HL-60/S4 (cell line): ENCODE results near the gene TDRD7.
"Not testable (repeated sequence)": the region's sequence is repeated elsewhere in the genome, so short reads cannot be mapped to it uniquely, and the experiment has no call there.

ENCODE experiments used
- in situ Hi-C: fragments of 300-500 bp; cut with MboI; formaldehyde crosslinking; loops from 2 replicates; pipeline ENCODE4 v1.14.3; 2022; ENCODE audit warnings: low sequenced_read_pairs

TDRD7 gene

DNA sequence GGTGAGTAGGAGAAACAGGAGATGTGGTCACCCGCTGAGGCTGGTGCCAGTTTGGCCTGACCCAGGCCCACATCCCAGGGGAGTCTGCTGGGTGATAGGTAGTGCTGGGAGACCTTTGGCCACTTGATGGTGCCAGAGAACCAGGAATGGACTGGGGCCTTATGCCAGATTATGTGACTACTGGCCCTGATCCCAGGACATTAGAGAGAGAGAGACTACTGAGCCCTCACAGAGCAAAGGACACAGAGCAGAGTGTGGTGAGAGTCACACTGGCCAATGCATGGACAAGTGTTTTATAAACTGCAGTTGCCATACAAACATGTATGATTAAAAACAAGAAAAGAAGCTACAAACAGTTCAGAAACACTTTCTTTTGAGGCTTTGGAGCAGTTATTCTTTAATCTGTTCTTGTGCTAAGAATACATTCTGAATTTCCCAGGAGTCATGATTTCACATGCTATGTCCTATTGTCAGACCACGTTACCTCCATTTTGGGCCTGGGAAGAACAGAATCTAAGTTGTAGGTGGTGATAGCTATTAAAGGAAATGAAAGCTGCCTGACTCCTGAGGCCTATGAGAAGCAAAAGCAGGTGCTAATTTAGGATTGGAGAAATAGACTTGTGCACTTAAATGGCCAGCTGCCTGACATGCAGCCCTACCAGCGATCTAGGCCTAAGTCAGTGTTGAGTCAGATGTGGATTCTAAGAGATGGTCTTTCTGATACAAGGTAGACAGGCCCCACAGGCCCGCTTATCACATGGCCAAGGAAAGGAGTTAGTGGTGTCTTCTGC, 57.0 kb downstream of the TDRD7 start:
- in situ Hi-C loops: no loop called here

DNA sequence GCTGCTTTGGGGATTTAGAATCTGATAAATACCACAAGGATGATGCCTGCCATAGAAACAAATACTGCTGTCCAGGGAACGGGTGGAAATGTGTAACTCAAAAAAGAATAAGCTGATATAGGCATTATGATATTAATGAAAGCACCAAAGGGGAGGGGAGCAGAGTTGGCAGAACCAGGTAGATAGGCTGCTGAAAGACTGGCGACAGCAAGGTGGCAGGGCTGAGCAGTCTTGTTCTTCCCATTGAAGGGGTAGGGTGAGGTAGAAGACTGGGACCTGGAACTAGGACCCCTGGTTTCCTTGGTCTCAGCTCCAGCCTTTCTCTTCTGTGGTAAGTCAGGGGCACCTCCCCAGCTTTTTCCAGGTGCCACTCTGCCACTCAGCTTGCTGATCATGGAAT, 58.2 kb downstream of the TDRD7 start:
- in situ Hi-C loops: no loop called here

- in situ Hi-C loops: no loop called here
These were observed 61.8 kb downstream of the TDRD7 start for GRCh38 chr9:97473717-97474116.

DNA sequence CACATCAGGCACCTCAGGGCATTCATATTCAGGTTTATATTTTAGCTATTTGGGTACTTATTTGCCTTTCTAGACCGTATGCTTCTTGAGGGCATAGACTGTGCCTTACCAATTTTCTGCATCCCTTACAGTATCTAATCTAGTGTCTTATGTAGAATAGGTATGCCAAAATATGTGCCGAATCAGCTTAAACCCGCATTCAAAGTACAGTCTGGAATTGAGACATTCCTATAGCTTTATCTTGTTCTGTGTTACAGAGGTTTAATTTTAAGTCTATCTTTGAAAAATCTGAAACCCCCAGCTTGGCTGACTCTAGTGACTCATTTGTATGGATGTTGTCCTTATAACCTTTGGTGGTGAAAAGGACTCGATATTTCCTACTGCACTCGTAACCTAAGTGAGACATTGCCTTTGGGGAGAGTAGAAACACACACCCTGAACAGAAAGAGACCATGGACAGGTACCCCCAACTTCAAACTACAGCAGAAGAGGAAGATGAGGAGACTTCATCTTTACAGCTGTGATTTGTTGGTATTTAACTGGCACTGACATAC, 62.6 kb downstream of the TDRD7 start:
- in situ Hi-C loops: no loop called here

GRCh38 chr9:97475059-97475458, 63.2 kb downstream of the TDRD7 start:
- in situ Hi-C loops: no loop called here

- in situ Hi-C loops: no loop called here
These were observed 66.5 kb downstream of the TDRD7 start for GRCh38 chr9:97478301-97478981.

DNA sequence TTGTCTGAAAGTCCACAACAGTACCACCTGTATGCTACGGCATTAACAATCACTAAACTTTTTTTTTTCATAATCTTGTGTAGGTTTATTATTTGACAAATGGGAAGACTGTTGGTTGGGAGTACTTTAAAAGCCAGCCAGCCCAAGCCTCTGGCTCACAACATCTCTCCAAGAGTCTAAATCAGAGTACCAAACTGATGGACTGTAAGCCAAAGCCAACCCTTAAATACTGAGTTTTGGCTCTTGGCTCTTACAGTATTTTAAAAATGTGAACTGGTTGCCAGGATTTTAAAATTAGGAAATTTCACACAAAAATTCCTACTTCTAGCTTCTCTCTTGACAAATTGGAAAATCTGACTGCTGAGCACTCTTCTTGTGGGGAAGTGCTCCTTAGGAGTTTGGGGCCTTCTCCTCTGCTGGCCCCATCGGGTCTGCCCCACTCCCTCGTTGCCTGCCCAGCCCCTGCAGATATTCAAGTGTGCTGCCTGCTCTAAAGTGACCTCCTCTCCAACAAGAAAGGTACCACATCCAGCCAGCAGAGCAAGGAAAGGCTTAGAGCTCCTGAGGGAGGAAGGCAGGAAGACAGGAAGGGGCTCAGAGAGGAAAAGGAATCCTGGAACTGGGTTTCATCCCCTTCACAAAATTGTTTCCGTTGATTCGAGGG, 67.7 kb downstream of the TDRD7 start:
- in situ Hi-C loops: no loop called here

DNA sequence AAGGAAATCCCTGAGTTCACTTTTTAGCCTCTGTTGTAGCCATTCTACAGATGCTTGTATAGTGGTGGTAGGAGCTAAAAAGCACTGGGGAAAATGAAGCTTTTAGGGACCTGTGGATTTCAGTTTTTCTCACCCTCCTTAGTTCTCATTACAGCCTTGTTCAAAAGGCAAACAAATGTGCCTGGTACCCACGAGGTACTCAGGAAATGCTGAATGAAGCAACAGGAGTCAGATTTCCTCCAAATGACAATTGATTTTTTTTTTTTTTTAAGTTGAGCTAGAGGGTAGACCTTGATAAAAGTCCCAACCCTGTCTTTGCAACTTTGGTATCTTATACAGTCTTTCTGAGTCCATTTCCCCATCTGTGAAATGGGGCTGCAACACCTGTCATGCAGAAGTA, 68.3 kb downstream of the TDRD7 start:
- in situ Hi-C loops: no loop called here

DNA sequence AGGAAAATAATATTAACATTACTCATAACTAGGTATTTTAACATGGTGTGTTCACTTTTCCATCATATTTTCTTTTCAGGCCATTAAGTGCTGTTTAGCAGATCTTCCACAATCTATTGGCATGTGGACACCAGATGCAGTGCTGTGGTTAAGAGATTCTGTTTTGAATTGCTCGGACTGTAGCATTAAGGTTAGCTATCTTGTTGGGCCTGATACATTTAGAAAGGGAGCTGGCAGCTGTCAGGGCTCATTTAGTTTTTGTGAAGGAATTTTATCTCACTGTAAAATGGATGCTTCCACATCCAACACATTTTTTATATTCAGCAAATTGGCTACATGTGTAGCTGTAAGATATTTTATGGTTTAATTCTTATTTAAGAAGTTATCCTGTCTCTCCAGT, 68.9 kb downstream of the TDRD7 start:
- in situ Hi-C loops: no loop called here

GRCh38 chr9:97484134-97484533, 72.2 kb downstream of the TDRD7 start:
- in situ Hi-C loops: no loop called here

- in situ Hi-C loops: no loop called here
These were observed 75.2 kb downstream of the TDRD7 start for GRCh38 chr9:97487107-97487506.

- in situ Hi-C loops: no loop called here
These were observed 76.0 kb downstream of the TDRD7 start for GRCh38 chr9:97487861-97488260.

DNA sequence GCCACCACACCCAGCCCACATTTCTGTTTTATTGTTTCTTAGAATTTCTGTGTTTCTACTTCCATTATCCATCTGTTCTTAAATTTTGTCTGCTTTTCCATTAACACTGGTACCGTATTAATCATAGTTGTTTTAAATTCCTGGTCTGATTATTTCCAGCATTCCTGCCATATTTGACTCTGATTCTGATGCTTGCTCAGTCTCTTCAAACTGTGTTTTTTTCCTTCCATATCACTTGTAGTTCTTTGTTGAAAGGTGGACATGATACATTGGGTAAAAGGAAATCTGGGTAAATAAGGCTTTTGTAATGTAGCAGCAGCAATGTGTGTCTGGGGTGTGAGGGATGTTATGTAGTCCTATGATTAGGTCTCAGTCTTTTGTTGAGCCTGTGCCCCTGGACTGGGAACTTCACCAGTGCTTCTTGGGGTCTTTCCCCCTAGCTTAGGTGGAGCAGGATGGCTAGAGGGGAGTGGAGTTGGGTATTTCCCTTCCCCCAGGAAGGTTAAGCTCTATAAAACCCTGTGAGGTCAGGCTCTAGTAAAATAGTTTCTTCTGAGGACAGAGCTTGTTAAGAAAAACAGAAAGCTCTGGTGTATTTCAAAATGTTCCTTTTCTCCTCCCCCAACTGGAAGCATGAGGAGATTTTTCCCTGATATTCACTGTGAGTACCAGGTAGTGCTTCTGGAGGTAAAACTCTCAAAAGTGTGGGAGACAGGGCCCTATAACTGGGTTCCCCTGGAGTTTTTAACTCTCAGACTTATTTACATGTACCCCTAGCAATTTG, 79.5 kb downstream of the TDRD7 start:
- in situ Hi-C loops: no loop called here

DNA sequence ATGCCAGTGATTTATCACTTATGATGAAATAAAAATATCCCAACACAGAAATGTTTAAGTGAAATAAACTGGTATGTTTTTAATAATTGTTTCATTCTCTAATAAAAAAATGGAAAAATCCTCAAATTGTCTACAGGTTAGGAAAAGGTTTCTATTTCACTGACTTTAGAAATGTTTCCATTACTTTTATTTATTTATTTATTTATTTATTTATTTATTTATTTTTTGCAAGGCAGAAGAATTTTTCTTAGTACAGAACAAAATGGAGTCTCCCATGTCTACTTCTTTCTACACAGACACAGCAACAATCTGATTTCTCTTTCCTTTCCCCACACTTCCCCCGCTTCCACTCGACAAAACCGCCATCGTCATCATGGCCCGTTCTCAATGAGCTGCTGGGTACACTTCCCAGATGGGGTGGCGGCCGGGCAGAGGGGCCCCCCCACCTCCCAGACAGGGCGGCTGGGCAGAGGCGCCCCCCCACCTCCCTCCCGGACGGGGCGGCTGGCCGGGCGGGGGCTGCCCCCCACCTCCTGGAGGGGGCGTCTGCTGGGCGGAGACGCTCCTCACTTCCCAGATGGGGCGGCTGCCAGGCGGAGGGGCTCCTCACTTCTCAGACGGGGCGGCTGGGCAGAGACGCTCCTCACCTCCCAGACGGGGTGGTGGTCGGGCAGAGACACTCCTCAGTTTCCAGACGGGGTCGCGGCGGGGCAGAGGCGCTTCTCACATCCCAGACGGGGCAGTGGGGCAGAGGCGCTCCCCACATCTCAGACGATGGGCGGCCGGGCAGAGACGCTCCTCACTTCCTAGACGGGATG, 85.9 kb downstream of the TDRD7 start:
- in situ Hi-C loops: not testable (repeated sequence)

GRCh38 chr9:97498846-97499245, 87.0 kb downstream of the TDRD7 start:
- in situ Hi-C loops: not testable (repeated sequence)

- in situ Hi-C loops: no loop called here
These were observed 88.4 kb downstream of the TDRD7 start for GRCh38 chr9:97500263-97500662.

DNA sequence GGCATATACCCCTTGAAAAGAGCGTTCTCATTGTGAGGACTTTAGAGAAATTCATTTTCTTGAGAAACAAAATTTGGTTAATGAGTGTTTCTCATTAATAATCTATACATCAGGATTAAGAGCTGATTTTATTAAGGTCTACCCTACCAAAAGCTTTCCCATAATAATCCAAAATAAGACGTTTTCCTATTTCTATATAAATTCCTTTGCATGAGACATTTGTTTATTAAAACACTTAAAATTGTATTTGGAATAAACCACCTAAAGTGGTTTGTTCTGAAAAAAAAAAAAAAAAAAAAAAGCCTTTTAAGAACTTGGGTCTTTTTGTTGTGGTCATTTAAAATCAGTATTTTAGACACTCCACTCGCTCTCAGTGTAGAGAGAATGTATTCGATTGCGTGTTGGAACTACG, 88.9 kb downstream of the TDRD7 start:
- in situ Hi-C loops: no loop called here

DNA sequence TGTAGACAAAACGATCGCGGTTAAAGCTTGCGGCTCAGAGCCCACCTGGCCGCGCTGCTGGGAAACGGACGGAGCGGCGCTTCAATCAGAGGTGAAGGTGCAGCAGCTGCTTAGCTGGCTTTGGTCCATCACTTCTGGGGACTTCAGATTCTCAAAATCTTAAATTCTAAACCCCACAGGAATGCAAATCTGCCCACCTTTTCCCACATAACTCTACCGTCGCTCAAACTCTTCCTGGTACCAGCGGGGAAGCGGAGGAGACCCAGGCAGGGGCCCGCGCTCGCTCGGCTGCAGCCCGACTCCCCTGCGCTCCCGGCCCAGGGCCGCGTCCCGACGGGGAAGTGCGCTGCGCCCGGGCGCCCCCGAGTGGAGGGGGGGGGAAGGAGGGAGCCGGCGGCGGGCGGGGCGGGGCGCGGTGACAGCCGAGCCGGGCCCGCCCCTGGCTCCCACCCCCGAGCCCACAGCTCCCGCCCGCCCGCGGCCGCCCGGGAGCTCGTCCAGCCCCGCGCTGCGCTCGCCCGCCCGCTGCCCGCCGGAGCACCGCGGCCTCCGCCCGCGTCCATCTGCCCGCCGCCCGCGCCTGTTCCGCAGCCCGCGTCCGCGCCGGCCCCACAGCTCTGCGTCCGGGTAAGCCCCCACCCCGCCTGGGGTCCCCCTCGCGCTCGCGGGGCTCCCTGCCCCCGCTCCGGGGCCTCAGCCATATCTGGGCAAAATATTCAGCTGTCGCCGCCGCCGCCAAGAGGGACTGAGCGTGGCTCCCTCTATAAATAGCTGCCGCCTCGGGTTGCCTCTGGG, 89.5 kb downstream of the TDRD7 start, which contains the start of gene TMOD1:
Gene TMOD1, plus strand, starts transcription at position 490 of the 795 bp plus-strand sequence. CDS start 22,523 bp downstream, outside the sequence.
- in situ Hi-C loops: no loop called here

DNA sequence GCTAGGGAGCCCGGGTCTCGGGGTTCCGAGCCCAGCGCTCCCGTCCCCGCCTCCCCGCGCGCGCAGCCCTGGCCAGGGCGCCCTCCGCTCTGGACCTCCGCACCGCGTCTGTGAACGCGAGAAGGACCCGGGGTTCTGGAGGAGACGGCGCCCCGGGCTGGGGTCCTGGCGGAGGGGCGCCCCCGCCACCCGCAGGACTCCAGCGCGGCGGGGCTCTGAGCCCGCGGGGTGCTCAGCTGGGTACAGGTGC, 90.0 kb downstream of the TDRD7 start:
- in situ Hi-C loops: no loop called here
